Karpas-422 (cell line): ENCODE measurements around the gene KCMF1. TPM values are rescaled to one million over a fixed set of nuclear protein-coding genes. Genes with fewer than 3 reads are reported as not detected.
A peak's percentile ranks its signal among the peaks of the same experiment; 100 is the strongest.

Experiments
- DNase-seq: peaks from one replicate; pipeline ENCODE4 v3.0.0-alpha.2; 2015
- H2AFZ ChIP-seq: fragments of 200-600 bp; sonication (generic); 2 replicates; pipeline ENCODE4 v1.6.1; 2014; ENCODE audit warnings: antibody characterized with exemption, low read length, mixed read lengths
- H3K27ac ChIP-seq: fragments of 200-600 bp; sonication (generic); 2 replicates; pipeline ENCODE4 v1.5.1; 2014; ENCODE audit warnings: mild to moderate bottlenecking, low read length, moderate library complexity
- H3K27me3 ChIP-seq: fragments of 200-600 bp; sonication (generic); 2 replicates; pipeline ENCODE4 v1.6.1; 2014; ENCODE audit warnings: low read length, mixed read lengths
- H3K36me3 ChIP-seq: fragments of 200-600 bp; sonication (generic); 2 replicates; pipeline ENCODE4 v1.6.1; 2014; ENCODE audit warnings: low read length, mixed read lengths; ENCODE audit not compliant: insufficient read depth
- H3K4me1 ChIP-seq: fragments of 200-600 bp; sonication (generic); 2 replicates; pipeline ENCODE4 v1.6.1; 2014; ENCODE audit warnings: mild to moderate bottlenecking, low read length, mixed read lengths
- H3K4me2 ChIP-seq: fragments of 200-600 bp; sonication (generic); 2 replicates; pipeline ENCODE4 v1.6.1; 2014; ENCODE audit warnings: low read length, low read depth, mild to moderate bottlenecking; ENCODE audit not compliant: poor library complexity, severe bottlenecking
- H3K4me3 ChIP-seq: fragments of 200-600 bp; sonication (generic); 2 replicates; pipeline ENCODE4 v1.5.1; 2014; ENCODE audit warnings: mild to moderate bottlenecking, antibody characterized with exemption, low read length, mixed read lengths
- H3K79me2 ChIP-seq: fragments of 200-600 bp; sonication (generic); 2 replicates; pipeline ENCODE4 v1.6.1; 2014; ENCODE audit warnings: mild to moderate bottlenecking, low read length, mixed read lengths
- H3K9ac ChIP-seq: fragments of 200-600 bp; sonication (generic); 2 replicates; pipeline ENCODE4 v1.6.0; 2014; ENCODE audit warnings: low read length
- H3K9me2 ChIP-seq: fragments of 200-600 bp; sonication (generic), shearing (Covaris generic); replicated peaks from 2 replicates; pipeline ENCODE4 v1.6.0; 2014; ENCODE audit warnings: mild to moderate bottlenecking, low read length, moderate library complexity; ENCODE audit not compliant: insufficient read depth
- H3K9me3 ChIP-seq: fragments of 300-700, 200-600 bp; sonication (generic); 2 replicates; pipeline ENCODE4 v1.6.1; 2014; ENCODE audit warnings: low read length, mixed read lengths
- H4K20me1 ChIP-seq: fragments of 200-600 bp; sonication (generic); 2 replicates; pipeline ENCODE4 v1.6.1; 2014; ENCODE audit warnings: mild to moderate bottlenecking, antibody characterized with exemption, low read length, low read depth; ENCODE audit not compliant: insufficient read depth
- total RNA-seq: library from RNA; depleted of rRNA; stranded (reverse); fragments of >200 nt; shearing (Covaris generic); gene quantifications from 2 replicates; pipeline ENCODE4 v1.2.3, GENCODE V29; 2014; ENCODE audit warnings: low replicate concordance

The KCMF1 gene
- total RNA-seq, 1 experiment from 2014 or later = 104 TPM

DNA sequence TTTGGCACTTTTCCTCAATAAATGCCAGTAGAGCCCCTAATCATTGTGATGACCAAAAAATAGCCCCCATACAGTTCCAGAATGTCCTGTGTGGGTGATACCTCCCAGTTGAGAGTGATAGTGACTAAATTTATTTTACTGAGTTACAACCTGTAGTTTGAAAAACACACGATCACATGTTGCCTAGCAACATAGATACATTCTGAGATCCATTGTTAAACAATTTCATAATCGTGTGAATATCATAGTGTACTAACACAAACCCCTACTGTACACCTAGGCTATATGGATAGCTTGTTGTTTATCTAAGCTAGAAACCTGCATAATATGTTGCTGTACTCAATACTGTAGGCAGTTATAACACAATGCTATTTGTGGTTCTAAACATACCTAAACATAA is 30.6 kb downstream of the KCMF1 start:
- H3K9me3 ChIP-seq = no peaks in the 10 kb centered on the region
- H3K9ac ChIP-seq = no peak overlapping the region
- H3K4me1 ChIP-seq = peaks cover 9% of the 10 kb centered on the region
- no peak overlapping the region for H3K4me3 ChIP-seq
- peaks cover 11% of the 10 kb centered on the region; the same call in 1 of the 2 replicates for H4K20me1 ChIP-seq
- no peak overlapping the region for H2AFZ ChIP-seq
- no peaks in the 10 kb centered on the region for H3K27me3 ChIP-seq
- no peak for DNase-seq
- H3K9me2 ChIP-seq = no peaks in the 10 kb centered on the region
- peaks cover 11% of the 10 kb centered on the region; the same call in 1 of the 2 replicates for H3K36me3 ChIP-seq
- H3K79me2 ChIP-seq = peaks cover 98% of the 10 kb centered on the region
- no peak overlapping the region for H3K27ac ChIP-seq
- H3K4me2 ChIP-seq = no peak overlapping the region

GRCh38 chr2:85002534-85002933 is 31.6 kb downstream of the KCMF1 start:
- peaks cover 98% of the 10 kb centered on the region for H3K79me2 ChIP-seq
- peaks cover 12% of the 10 kb centered on the region for H3K36me3 ChIP-seq
- peaks cover 11% of the 10 kb centered on the region; the same call in 1 of the 2 replicates for H4K20me1 ChIP-seq
- peaks cover 9% of the 10 kb centered on the region for H3K4me1 ChIP-seq
- H3K4me2 ChIP-seq = no peak overlapping the region
- H3K9me3 ChIP-seq = no peaks in the 10 kb centered on the region
- H3K4me3 ChIP-seq = no peak overlapping the region
- no peaks in the 10 kb centered on the region for H3K27me3 ChIP-seq
- no peak overlapping the region for H3K9ac ChIP-seq
- H2AFZ ChIP-seq = no peak overlapping the region
- no peak for DNase-seq
- no peaks in the 10 kb centered on the region for H3K9me2 ChIP-seq
- H3K27ac ChIP-seq = no peak overlapping the region

GRCh38 chr2:85008252-85008651 is 37.3 kb downstream of the KCMF1 start:
- Histone ChIP-seq H3K27ac (no peak overlapping the region), H3K27me3 (no peaks in the 10 kb centered on the region), H3K9me3 (no peaks in the 10 kb centered on the region), H4K20me1 (peaks cover 24% of the 10 kb centered on the region), H3K4me3 (no peak overlapping the region), H3K36me3 (peaks cover 11% of the 10 kb centered on the region), H3K9ac (no peak overlapping the region), H3K4me1 (peaks cover 52% of the 10 kb centered on the region), H3K79me2 (peaks cover 98% of the 10 kb centered on the region), H2AFZ (no peak overlapping the region), H3K4me2 (no peak overlapping the region), H3K9me2 (no peaks in the 10 kb centered on the region)
- DNase-seq = no peak

DNA sequence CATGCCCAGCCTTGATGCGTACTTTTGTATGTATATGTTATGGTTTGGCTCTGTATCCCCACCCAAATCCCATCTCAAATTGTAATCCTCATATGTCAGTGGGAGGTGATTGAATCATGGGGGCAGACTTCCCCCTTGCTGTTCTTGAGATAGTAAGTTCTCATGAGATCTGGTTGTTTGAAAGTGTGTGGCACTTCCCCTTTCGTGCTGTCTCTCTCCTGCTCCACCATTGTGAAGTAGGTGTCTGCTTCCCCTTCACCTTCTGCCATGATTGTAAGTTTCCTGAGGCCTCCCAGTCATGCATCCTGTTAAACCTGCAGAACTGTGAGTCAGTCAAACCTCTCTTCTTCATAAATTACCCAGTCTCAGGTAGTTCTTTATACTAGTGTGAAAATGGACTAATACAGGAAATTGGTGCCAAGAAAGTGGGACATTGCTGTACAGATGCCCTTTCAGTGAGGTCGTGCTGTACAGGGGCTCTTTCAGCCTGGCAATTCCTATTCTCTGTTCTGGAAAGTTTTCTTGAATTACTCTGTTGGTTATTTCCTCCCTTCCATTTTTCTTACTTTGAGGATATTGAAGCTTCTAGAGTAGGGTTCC is 38.2 kb downstream of the KCMF1 start:
- Histone ChIP-seq H3K9me3 (no peaks in the 10 kb centered on the region), H2AFZ (no peak overlapping the region), H3K27me3 (no peaks in the 10 kb centered on the region), H3K27ac (peak overlapping the region; percentile 30; the same call in 1 of the 2 replicates), H4K20me1 (peaks cover 22% of the 10 kb centered on the region), H3K9ac (no peak overlapping the region), H3K4me1 (peaks cover 58% of the 10 kb centered on the region), H3K79me2 (peaks cover 98% of the 10 kb centered on the region), H3K36me3 (peaks cover 6% of the 10 kb centered on the region), H3K4me3 (no peak overlapping the region), H3K4me2 (no peak overlapping the region), H3K9me2 (no peaks in the 10 kb centered on the region)
- DNase-seq = peak; percentile 76

GRCh38 chr2:85010404-85010803 is 39.4 kb downstream of the KCMF1 start:
- H2AFZ ChIP-seq = no peak overlapping the region
- H3K9me2 ChIP-seq = no peaks in the 10 kb centered on the region
- no peaks in the 10 kb centered on the region for H3K9me3 ChIP-seq
- peaks cover 98% of the 10 kb centered on the region for H3K79me2 ChIP-seq
- H3K4me2 ChIP-seq = no peak overlapping the region
- no peak for DNase-seq
- H3K27me3 ChIP-seq = no peaks in the 10 kb centered on the region
- H3K4me3 ChIP-seq = no peak overlapping the region
- peaks cover 32% of the 10 kb centered on the region for H4K20me1 ChIP-seq
- H3K36me3 ChIP-seq = peaks cover 6% of the 10 kb centered on the region
- H3K9ac ChIP-seq = no peak overlapping the region
- H3K27ac ChIP-seq = no peak overlapping the region
- H3K4me1 ChIP-seq = peaks cover 71% of the 10 kb centered on the region

GRCh38 chr2:85011098-85011497 is 40.1 kb downstream of the KCMF1 start:
- no peaks in the 10 kb centered on the region for H3K9me3 ChIP-seq
- no peak overlapping the region for H3K9ac ChIP-seq
- H3K36me3 ChIP-seq = peaks cover 6% of the 10 kb centered on the region
- no peak for DNase-seq
- no peak overlapping the region for H3K4me3 ChIP-seq
- H4K20me1 ChIP-seq = peaks cover 32% of the 10 kb centered on the region
- no peaks in the 10 kb centered on the region for H3K9me2 ChIP-seq
- H3K27me3 ChIP-seq = no peaks in the 10 kb centered on the region
- H3K4me2 ChIP-seq = no peak overlapping the region
- H2AFZ ChIP-seq = no peak overlapping the region
- H3K79me2 ChIP-seq = peaks cover 98% of the 10 kb centered on the region
- H3K27ac ChIP-seq = no peak overlapping the region
- H3K4me1 ChIP-seq = peaks cover 75% of the 10 kb centered on the region

GRCh38 chr2:85011747-85012146 is 40.8 kb downstream of the KCMF1 start:
- H3K27ac ChIP-seq = no peak overlapping the region

DNA sequence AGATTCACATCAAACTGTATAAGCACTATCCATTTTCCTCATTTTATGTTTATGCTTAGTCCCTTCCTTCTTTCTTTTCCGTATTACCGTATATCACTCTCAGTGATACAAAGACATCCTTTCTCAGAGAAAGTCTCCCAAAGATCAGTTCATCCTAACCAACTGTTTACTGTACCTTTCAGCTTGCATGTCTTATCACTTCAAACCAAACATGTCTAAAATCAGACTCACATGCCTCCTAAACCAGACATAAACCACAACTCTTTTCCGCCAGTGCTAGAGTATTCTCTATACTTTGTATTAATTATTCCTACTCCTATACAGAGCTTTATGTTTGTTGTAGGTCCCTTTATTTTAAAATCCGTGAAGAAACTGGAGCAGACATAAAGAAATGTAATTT is 41.5 kb downstream of the KCMF1 start:
- H2AFZ ChIP-seq = no peak overlapping the region
- H3K36me3 ChIP-seq = peaks cover 6% of the 10 kb centered on the region
- peaks cover 32% of the 10 kb centered on the region for H4K20me1 ChIP-seq
- no peak overlapping the region for H3K9ac ChIP-seq
- H3K27ac ChIP-seq = peak overlapping the region; percentile 33; the same call in 1 of the 2 replicates
- no peaks in the 10 kb centered on the region for H3K9me2 ChIP-seq
- H3K27me3 ChIP-seq = no peaks in the 10 kb centered on the region
- H3K79me2 ChIP-seq = peaks cover 98% of the 10 kb centered on the region
- peaks cover 83% of the 10 kb centered on the region for H3K4me1 ChIP-seq
- no peaks in the 10 kb centered on the region for H3K9me3 ChIP-seq
- DNase-seq = no peak
- H3K4me2 ChIP-seq = no peak overlapping the region
- no peak overlapping the region for H3K4me3 ChIP-seq

More at GRCh38 chr2:85011747-85012146, 40.8 kb downstream of the KCMF1 start:
- Histone ChIP-seq H4K20me1 (peaks cover 32% of the 10 kb centered on the region), H2AFZ (no peak overlapping the region), H3K4me1 (peaks cover 80% of the 10 kb centered on the region), H3K9ac (no peak overlapping the region), H3K9me3 (no peaks in the 10 kb centered on the region), H3K9me2 (no peaks in the 10 kb centered on the region), H3K4me3 (no peak overlapping the region), H3K36me3 (peaks cover 6% of the 10 kb centered on the region), H3K27me3 (no peaks in the 10 kb centered on the region), H3K4me2 (no peak overlapping the region), H3K79me2 (peaks cover 98% of the 10 kb centered on the region)
- no peak for DNase-seq
